Gastroesophageal sphincter (tissue), 3 donors: ENCODE results near the gene NUP188.

Experiments used
- CTCF ChIP-seq, 4 experiments: fragments of 200-600 bp in 2 of 4; fragments of 450-650 bp in 2 of 4; sonication (generic) in 1 of 4; IDR thresholded peaks; one replicate each; pipeline ENCODE4 v1.5.1; 2017 to 2019; ENCODE audit warnings: antibody characterized with exemption in 4 of 4, mild to moderate bottlenecking in 2 of 4, moderate library complexity in 2 of 4
- POLR2A ChIP-seq, 2 donors: fragments of 450-650 bp; IDR thresholded peaks; one replicate each; pipeline ENCODE4 v1.6.1; 2017; ENCODE audit warnings: antibody characterized with exemption in 2 of 2, mild to moderate bottlenecking in 2 of 2, moderate library complexity in 1 of 2

DNA sequence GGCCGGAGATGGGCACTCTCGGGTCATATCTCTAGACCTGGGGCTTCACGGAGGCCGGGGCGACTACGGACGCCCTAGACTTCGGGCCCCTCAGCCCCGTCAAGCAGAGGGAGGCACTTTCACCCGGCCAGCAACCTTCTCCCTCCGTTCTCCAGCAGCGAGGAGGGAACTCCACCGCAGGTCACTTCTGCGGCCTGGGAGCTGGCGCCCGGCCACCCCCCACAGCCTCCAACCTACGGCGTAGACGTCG lies 297 bp upstream of the NUP188 start:
- TF ChIP-seq CTCF (IDR thresholded peaks at IDR 0.05) (no peak), POLR2A (IDR thresholded peaks at IDR 0.05) (no peak)
